ENCODE results near the gene PNPLA5.
"Not testable (repeated sequence)": the region's sequence is repeated elsewhere in the genome, so short reads cannot be mapped to it uniquely, and the experiment has no call there.

PNPLA5 gene

DNA sequence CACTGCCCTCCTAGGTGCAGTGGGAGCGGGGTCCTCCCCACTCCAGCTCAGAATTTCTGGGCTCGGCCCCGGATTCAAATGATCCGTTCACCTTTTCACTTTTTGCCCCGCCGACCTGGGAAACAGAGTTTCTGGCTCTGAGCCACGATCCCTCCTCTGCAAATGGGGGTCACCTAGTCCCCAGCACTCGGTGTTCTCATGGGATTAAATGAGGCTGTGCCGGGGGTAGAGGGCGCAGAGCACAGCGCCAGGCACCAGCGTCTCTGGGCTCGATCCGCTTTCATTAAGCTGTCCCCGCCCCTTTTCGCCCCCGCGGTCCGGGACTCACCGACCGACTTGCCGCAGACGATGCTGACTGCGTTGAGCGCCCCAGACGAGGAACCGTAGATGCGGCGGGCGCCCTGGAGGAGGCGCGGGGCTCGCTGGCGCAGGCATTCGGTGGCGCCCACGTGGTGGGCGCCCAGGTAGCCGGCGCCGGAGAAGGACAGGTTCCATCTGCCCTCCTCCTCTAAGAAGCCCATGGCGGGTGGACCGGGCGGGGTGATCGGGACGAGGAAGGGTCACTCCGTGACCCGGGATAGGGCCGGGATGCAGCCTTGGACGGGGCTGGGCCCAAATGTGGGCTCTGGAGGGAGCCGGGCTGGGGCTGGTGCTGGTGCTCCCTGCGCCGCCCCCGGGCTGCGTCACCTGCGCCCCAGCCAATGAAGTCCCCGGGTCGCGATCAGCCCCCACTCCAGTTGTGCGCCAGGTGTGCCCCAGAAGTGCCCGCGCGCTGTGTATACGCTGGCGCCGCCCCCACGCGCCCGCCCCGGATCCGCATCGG is at the start of gene PNPLA5:
Gene PNPLA5, minus strand, starts transcription at position 654 of the 823 bp plus-strand sequence. Its CDS starts 133 bp downstream, at position 521.
- no peak for DNase-seq

DNA sequence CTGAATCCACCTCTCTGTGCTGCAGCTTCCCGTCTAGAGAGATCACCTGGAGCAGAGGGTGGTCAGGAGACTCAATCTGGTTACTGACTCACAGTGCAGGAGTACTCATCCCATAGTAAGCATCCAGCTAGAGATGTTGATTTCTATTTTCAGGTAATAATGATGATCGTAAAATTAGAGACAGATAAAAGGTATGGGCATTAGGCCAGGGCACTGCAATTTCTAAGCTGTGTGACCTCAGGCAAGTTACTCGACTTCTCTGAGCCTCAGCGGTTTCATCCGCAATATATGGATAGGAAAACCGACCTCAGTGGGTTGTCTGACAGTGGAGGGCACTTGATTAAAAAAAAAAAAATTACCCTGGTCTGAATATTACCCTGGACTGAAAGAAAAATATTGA is 49.6 kb upstream of the PNPLA5 start:
- no peak for DNase-seq

GRCh38 chr22:43931771-43932170 is 40.0 kb upstream of the PNPLA5 start:
- DNase-seq: no peak

DNA sequence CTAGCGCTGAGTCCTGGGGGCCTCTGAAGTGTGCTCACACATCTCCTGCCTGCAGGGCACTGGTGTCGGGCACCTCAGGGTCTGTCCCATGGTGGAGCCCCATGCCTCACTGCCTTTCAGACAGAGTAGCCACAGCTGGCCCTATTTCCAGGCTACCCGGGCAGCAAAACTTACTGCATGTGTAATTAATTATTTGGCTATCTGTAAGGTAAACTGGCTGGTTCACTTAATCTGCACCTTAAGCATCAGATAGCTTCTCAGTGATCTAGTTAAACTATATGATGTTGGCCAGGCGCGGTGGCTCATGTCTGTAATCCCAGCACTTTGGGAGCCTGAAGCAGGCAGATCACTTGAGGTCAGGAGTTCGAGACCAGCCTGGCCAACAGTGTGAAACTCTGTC is 37.1 kb upstream of the PNPLA5 start:
- DNase-seq: no peak

GRCh38 chr22:43928468-43928867 is 36.7 kb upstream of the PNPLA5 start:
- no peak for DNase-seq

DNA sequence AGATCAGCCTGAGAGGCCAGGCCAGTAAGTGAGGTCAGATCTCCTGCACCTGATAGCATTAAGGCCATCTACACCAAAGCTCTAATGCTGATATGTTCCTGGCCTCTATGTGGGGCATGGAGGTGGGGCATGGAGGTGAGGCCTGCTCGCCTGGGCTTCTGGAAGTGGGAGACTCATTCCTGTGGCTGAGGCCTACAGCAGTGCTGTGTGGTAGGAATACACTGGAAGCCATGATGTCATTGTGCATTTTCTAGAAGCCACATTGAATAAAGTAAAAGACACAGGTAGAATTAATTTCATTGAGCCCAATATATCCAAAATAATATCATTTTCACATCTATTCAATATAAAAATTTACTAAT is 34.5 kb upstream of the PNPLA5 start:
- no peak for DNase-seq

- no peak for DNase-seq
Observed at GRCh38 chr22:43925433-43926348, 33.9 kb upstream of the PNPLA5 start.

DNA sequence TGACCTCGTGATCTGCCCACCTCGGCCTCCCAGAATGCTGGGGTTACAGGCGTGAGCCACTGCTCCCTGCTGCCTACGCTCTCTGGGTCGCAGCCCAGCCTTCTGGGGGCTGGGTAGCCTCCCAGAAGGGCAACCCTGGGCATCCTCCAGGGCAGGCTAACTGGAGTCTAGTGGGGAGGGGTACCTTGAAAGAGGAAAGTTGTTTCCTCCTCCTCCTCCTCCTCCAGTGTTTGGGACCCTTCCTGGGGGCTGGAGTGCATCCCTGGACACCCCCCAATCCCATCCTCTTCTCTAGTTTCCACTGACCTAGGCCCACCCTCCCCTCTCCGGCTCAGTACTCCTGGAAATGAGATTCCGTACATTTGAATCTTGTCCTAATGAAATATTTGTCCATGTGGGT is 33.1 kb upstream of the PNPLA5 start:
- DNase-seq: no peak

GRCh38 chr22:43923631-43924464 is 32.0 kb upstream of the PNPLA5 start, which contains the start of gene PNPLA3:
Gene PNPLA3 (plus strand): TSS chr22:43923805. CDS start chr22:43923912, 107 bp downstream.
- peak; percentile 54 for DNase-seq

GRCh38 chr22:43923191-43923590 is 31.4 kb upstream of the PNPLA5 start:
- no peak for DNase-seq

DNA sequence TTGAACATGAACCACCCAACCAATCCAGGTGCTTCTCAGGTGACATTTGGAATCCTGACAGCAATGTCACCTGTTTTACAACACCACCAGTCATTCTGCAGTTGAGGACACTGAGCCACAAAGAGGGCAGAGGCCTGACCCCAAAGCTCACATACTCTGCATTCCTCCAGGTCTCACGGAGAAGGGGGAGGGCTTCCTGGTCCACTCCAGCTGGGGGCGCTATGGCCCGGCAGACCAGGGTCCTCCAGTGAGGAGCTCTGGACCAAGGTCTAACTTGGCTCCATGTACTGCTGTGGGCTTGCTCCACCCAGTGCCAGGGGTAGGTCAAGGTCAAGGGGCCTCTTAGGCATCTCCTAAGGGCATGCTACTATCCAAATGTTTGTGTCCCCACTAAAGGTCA is 30.3 kb upstream of the PNPLA5 start:
- DNase-seq: no peak

GRCh38 chr22:43921370-43921769 is 29.6 kb upstream of the PNPLA5 start:
- DNase-seq: no peak

- DNase-seq: no peak
Observed at GRCh38 chr22:43919106-43919973, 27.5 kb upstream of the PNPLA5 start.

- DNase-seq: no peak
Observed at GRCh38 chr22:43917521-43917920, 25.7 kb upstream of the PNPLA5 start.

- DNase-seq: no peak
Observed at GRCh38 chr22:43911351-43911750, 19.5 kb upstream of the PNPLA5 start.

DNA sequence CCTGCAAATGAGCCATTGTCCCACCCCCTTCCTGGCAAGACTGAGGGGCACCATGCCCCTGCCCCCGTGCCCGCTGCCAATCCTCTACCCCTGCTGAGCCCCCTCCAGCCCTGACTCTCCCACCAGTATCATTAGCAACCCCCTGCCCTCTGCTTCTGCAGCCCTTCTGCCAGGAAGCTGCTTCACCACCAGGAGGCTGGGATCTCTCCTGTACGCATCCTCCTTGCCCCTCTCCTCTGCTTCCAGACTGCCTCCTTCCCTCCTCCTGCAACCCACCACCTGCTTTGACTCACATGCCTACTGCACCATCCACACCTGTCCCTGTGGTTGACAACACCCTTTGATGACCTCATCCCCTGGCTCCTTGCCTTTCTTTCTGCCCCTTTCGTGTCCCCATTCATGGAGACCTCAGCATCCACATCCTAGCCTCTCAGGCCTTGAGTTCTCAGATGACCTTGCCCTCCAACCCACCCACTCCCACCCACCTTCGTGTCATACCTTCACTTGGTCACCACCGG is 18.4 kb upstream of the PNPLA5 start:
- no peak for DNase-seq

DNA sequence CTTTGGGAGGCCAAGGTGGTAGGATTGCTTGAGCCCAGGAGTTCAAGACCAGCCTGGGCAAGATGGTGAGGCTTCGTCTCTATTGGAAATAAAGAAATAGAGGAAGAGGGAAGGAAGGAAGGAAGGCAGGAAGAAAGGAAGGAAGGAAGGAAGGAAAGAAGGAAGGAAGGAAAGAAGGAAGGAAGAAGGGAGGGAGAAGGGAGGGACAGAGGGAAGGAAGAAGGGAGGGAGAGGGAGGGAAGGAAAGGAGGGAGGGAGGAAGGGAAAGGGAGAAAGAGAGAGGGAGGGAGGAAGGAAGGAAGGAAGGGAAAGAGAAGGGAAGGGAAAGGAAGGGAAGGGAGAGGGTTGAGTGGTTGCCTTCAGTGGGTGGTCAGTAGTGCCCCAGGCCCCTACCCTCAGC is 17.9 kb upstream of the PNPLA5 start:
- DNase-seq: no peak

DNA sequence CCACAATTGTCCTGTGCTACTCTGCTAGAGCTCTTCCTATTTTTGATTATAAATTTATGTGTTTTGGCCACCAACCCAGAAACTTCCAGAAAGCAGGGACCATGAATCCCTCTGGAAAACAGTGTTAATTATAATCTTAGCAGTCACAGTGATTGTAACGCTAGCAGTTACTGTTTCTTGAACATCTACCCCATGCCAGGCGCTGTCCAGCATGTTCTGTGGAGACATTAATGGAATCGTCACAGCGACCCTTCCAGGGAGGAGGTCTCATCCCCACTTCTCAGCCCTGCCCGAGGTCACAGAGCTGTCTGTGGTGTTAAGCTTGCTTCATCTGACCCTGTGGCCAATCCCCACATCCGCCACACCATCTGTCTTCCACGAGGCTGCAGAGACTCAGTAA is 13.9 kb upstream of the PNPLA5 start:
- no peak for DNase-seq

DNA sequence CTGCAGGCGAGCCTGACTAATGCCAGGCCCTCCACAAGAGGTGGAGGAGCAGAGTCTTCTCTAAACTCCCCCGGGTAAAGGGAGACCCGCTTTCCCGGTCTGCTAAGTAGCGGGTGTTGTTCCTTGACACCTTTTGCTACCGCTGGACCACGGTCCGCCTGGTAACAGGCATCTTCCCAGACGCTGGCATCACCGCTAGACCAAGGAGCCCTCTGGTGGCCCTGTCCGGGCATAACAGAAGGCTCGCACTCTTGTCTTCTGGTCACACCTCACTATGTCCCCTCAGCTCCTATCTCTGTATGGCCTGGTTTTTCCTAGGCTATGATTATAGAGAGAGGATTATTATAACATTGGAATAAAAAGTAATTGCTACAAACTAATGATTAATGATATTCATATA is 12.6 kb upstream of the PNPLA5 start:
- peak; percentile 18 for DNase-seq

DNA sequence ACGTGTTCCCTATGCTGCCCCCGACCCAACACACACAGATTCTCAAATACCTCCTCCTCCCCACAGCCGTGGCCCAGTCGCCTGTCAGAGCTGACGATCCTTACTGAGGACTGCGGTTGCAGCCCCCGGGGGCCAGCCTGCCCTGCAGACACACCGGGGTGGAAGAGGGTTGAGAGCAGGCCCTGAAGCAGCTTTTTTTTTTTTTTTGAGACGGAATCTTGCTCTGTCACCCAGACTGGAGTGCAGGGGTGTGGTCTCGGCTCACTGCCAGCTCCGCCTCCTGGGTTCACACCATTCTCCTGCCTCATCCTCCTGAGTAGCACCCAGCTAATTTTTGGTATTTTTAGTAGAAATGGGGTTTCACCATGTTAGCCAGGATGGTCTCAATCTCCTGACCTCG is 11.2 kb upstream of the PNPLA5 start:
- not testable (repeated sequence) for DNase-seq

- no peak for DNase-seq
Observed at GRCh38 chr22:43901976-43902643, 10.3 kb upstream of the PNPLA5 start.
